ENCODE data around the gene CIRBP.

GRCh38 chr19:1270213-1270853 is 1.2 kb downstream of the CIRBP start:
- TF ChIP-seq CTCF (IDR thresholded peaks at IDR 0.05; ENCODE audit: low read depth, low read length) (no peak), EZH2phosphoT487 (IDR thresholded peaks at IDR 0.05; ENCODE audit: low read depth) (no peak)
